K562 (cell line): ENCODE measurements around the gene KIF17. TPM values are rescaled to one million over a fixed set of nuclear protein-coding genes. Genes with fewer than 3 reads are reported as not detected.

Source experiments
- DDX20 ChIP-seq: fragments of 450-650 bp; IDR thresholded peaks from 2 replicates; pipeline ENCODE4 v1.6.1; 2016; ENCODE audit warnings: missing genetic modification characterization, low read depth, mild to moderate bottlenecking, missing compliant biosample characterization, moderate library complexity
- ESRRA ChIP-seq: fragments of 450-650 bp; IDR thresholded peaks from 2 replicates; pipeline ENCODE4 v1.6.1; 2014; ENCODE audit warnings: low read depth, mild to moderate bottlenecking, moderate library complexity, borderline replicate concordance
- GTF3C2 ChIP-seq: IDR thresholded peaks from 3 replicates; pipeline ENCODE4 v1.6.1; 2011; ENCODE audit warnings: borderline replicate concordance, mild to moderate bottlenecking, moderate library complexity; ENCODE audit not compliant: insufficient read length; ENCODE audit errors: extremely low read depth
- HEY1 ChIP-seq: fragments of 250-450 bp; sonication (Bioruptor Pico); IDR thresholded peaks from 2 replicates; pipeline ENCODE4 v1.5.0; 2020; ENCODE audit warnings: mild to moderate bottlenecking, moderate library complexity, borderline replicate concordance
- HLTF ChIP-seq: fragments of 450-650 bp; IDR thresholded peaks from 2 replicates; pipeline ENCODE4 v1.6.1; 2016
- KAT8 ChIP-seq: fragments of 450-650 bp; IDR thresholded peaks from 2 replicates; pipeline ENCODE4 v1.6.1; 2016; ENCODE audit warnings: low read depth, mild to moderate bottlenecking
- MCM3 ChIP-seq: fragments of 450-650 bp; IDR thresholded peaks from 2 replicates; pipeline ENCODE4 v1.6.1; 2016
- REST ChIP-seq, 2 experiments: fragments of 450-650 bp; formaldehyde crosslinking in 1 of 2; IDR thresholded peaks; 2 replicates each; pipeline versions ENCODE4 v1.4.0 to v1.6.1; 2014 to 2020; ENCODE audit warnings: mild to moderate bottlenecking in 2 of 2, borderline replicate concordance in 1 of 2, low read depth in 1 of 2
- TEAD4 ChIP-seq, 2 experiments: sonication (generic) in 1 of 2; formaldehyde crosslinking in 1 of 2; IDR thresholded peaks; 2 replicates each; pipeline versions ENCODE4 v1.6.1 to v1.8.0; 2012 to 2022; ENCODE audit warnings: borderline replicate concordance in 1 of 2, inconsistent platforms in 1 of 2, low read length in 1 of 2, mild to moderate bottlenecking in 1 of 2, missing genetic modification reagents in 1 of 2
- ZNF239 ChIP-seq: fragments of 250-450 bp; sonication (Bioruptor Pico); IDR thresholded peaks from 2 replicates; pipeline ENCODE4 v1.4.0; 2020; ENCODE audit warnings: mild to moderate bottlenecking
- ZNF263 ChIP-seq: sonication (generic); formaldehyde crosslinking; IDR thresholded peaks from 2 replicates; pipeline ENCODE4 v1.8.0; 2022; ENCODE audit warnings: mild to moderate bottlenecking, missing genetic modification reagents, borderline replicate concordance
- ZNF408 ChIP-seq: fragments of 250-450 bp; sonication (Bioruptor Pico); IDR thresholded peaks from 2 replicates; pipeline ENCODE4 v1.4.0; 2020; ENCODE audit warnings: low read depth, mild to moderate bottlenecking, moderate library complexity
- ZNF512 ChIP-seq: IDR thresholded peaks from 2 replicates; pipeline ENCODE4 v1.6.1; 2016; ENCODE audit warnings: missing genetic modification characterization, missing compliant biosample characterization
- ZNF707 ChIP-seq: fragments of 250-450 bp; sonication (Bioruptor Pico); conservative IDR thresholded peaks from 2 replicates; pipeline ENCODE4 v1.8.0; 2022; ENCODE audit warnings: inconsistent platforms, mild to moderate bottlenecking, moderate library complexity
- ZNF778 ChIP-seq: fragments of 450-650 bp; formaldehyde crosslinking; IDR thresholded peaks from 2 replicates; pipeline ENCODE4 v1.4.0; 2020; ENCODE audit warnings: mild to moderate bottlenecking, moderate library complexity
- ZNF780A ChIP-seq: fragments of 250-450 bp; sonication (Bioruptor Pico); IDR thresholded peaks from 2 replicates; pipeline ENCODE4 v1.5.0; 2021; ENCODE audit warnings: mild to moderate bottlenecking
- polyA plus RNA-seq, 8 experiments: library from polyadenylated mRNA; depleted of rRNA in 4 of 8; stranded (reverse) in 5 of 8; unstranded in 3 of 8; fragments of >200 nt; fragmentation: Nextera tagmentation in 2 of 8; fragmentation: Illumina TruSeq in 1 of 8; extraction: Ambion mirVana in 2 of 8; extraction: Trizol in 1 of 8; gene quantifications; 2 replicates each; pipeline versions ENCODE4 v1.2.1 to v1.2.3, GENCODE V29; 2011 to 2014; ENCODE audit warnings: inconsistent platforms in 1 of 8, missing spikeins in 1 of 8
- total RNA-seq, 7 experiments: library from RNA; depleted of rRNA in 6 of 7; stranded (reverse); fragments of >200 nt in 6 of 7; fragmentation: Illumina TruSeq in 2 of 7; extraction: Trizol in 2 of 7; gene quantifications; 2 replicates each; pipeline versions ENCODE4 v1.2.1 to v1.2.3, GENCODE V29; 2011 to 2021; ENCODE audit warnings: low replicate concordance in 1 of 7

Gene KIF17
- total and polyA plus RNA-seq, 9 of the 15 experiments (the other 6 are each of a cell fraction or from before 2014, with no cell fraction given): 0.04 to 0.47 (median 0.18) TPM; not detected in 5

- TF ChIP-seq TEAD4 (IDR thresholded peaks at IDR 0.05; ENCODE audit: low read length) (no peak), TEAD4 (CRISPR knock-in tag; IDR thresholded peaks at IDR 0.05; ENCODE audit: borderline replicate concordance) (no peak), GTF3C2 (no peak), REST (IDR thresholded peaks at IDR 0.05; ENCODE audit: borderline replicate concordance) (peak; percentile 40; the same call in 1 of the 2 replicates), REST (CRISPR knock-in tag; IDR thresholded peaks at IDR 0.05; ENCODE audit: low read depth) (no peak), MCM3 (no peak), ZNF707 (CRISPR knock-in tag) (no peak), KAT8 (no peak), ZNF408 (no peak), ZNF778 (CRISPR knock-in tag) (no peak), ZNF239 (CRISPR knock-in tag) (no peak), ZNF512 (tag) (no peak), ESRRA (no peak), ZNF780A (CRISPR knock-in tag) (no peak), HEY1 (CRISPR knock-in tag) (no peak), DDX20 (tag) (no peak), HLTF (no peak), ZNF263 (no peak)
Observed at GRCh38 chr1:20666804-20667203, 51.0 kb downstream of the KIF17 start (continued).
